D721Med (cell line): ENCODE measurements around the gene EMP2.

ENCODE experiments used
- DNase-seq: peaks from one replicate; pipeline ENCODE4 v3.0.0; 2011; ENCODE audit warnings: low spot score; ENCODE audit not compliant: insufficient read length
- FAIRE-seq: peaks from 2 replicates; lab custom pipeline; 2011; peaks lifted over from hg19 to GRCh38; lab: Jason Lieb, UNC
- TF ChIP-seq, protein P1 (sequence below): IDR thresholded peaks from 2 replicates; pipeline ENCODE4 v1.5.1; 2012; ENCODE audit warnings: mild to moderate bottlenecking, control low read depth; ENCODE audit not compliant: insufficient read depth; ENCODE audit errors: missing control alignments

Gene EMP2

DNA sequence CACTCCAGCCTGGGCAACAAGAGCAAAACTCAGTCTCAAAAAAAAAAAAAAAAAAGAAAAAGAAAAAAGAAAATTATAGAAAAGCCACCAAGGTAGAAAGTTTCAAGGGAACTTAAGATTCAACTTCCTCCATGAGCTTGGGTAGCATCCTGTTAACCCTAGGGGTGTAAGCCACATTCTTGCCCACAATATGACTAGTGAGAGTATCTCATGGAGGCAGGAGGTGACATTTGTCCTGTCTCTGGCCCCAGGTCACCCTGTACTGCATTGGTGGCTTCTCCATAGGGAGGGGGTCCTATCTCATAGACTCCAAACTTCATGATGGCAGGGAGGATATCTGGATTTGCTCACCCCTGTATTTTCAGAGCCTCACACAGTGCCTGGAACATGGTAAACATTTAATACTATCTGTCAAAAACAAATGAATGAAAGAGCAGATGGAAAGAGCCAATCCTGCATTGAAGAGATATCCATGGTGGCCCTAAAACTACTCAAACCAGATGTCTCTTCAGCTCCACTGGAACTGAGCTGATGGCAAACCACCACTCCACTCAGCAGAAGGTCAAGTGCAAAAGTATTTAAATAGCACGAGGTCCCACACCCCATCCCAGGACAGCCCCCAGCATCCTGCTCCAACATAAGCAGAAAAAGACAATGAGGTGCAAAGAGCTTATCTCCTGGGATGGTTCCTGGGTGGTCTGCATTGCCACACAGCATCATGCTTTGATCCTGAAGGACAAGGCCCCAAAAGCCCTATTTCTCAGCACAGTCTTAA is 50.3 kb downstream of the EMP2 start:
- TF ChIP-seq, protein P1, sequence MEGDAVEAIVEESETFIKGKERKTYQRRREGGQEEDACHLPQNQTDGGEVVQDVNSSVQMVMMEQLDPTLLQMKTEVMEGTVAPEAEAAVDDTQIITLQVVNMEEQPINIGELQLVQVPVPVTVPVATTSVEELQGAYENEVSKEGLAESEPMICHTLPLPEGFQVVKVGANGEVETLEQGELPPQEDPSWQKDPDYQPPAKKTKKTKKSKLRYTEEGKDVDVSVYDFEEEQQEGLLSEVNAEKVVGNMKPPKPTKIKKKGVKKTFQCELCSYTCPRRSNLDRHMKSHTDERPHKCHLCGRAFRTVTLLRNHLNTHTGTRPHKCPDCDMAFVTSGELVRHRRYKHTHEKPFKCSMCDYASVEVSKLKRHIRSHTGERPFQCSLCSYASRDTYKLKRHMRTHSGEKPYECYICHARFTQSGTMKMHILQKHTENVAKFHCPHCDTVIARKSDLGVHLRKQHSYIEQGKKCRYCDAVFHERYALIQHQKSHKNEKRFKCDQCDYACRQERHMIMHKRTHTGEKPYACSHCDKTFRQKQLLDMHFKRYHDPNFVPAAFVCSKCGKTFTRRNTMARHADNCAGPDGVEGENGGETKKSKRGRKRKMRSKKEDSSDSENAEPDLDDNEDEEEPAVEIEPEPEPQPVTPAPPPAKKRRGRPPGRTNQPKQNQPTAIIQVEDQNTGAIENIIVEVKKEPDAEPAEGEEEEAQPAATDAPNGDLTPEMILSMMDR = no peak
- DNase-seq (no peak), FAIRE-seq (no peak)

DNA sequence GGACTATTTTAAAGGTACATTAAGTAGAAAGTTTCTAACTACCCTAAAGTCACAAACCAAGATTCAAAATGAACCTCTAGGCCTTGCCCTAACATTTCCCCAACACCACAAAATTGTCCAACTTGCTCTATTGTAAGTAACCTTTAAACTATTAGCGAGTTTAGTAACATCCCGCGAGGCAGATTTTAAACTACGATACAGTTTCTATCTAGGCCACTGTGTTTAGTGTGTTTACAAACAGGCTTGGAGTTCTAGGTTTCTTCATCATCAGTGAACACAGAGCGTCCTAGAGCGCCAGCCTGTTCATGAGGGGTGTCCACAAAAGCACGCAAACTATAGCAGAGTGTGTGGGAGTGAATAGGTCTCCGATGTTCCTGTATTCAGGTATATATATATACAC is 51.8 kb downstream of the EMP2 start:
- TF ChIP-seq, protein P1 = no peak
- no peak for DNase-seq
- FAIRE-seq = no peak

DNA sequence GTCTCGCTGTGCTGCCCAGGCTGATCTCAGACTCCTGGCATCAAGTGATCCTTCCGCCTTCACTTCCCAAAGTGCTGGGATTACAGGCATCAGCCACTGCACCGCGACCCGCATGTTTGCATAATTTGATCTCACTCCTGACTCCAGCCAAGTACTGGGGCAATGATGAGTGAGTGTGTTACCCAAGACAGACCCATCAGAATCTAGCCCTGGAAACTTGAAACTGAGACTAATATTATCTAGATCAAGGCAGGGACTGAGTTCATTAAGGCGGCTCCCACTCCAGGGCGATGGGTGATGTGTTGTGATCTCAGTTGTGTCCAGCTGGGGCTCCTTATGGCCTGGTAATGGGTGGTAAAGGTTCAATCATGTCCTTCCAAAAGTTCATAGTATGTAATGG is 53.4 kb downstream of the EMP2 start:
- TF ChIP-seq, protein P1 = no peak
- FAIRE-seq (no peak), DNase-seq (no peak)

DNA sequence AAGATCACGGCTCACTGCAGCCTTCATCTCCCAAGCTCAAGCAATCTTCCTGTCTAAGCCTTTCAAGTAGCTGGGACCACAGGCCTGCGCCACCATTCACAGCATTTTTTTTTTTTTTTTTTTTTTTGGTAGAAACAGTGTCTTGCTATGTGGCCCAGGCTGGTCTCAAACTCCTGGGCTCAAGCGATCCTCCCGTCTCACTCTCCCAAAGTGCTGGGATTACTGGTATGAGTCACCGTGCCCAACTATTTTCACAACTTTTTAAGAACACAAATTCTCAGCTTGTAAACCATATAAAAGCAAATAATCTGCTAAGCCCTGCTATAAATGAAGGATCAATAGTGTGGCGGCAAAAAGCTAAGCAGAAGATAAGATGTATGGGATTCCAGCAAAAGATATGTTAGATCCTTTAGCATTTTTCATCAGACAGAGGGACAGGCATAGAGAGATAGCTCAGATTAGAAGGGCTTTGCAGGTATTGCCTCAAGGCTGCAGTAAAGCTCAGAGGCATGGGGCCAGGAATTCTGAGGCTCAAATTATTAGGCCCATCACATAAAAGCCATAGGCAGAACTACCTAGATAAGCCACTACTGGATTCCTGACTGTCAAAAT is 55.1 kb downstream of the EMP2 start:
- no peak for FAIRE-seq
- no peak for DNase-seq
- TF ChIP-seq, protein P1 = no peak

DNA sequence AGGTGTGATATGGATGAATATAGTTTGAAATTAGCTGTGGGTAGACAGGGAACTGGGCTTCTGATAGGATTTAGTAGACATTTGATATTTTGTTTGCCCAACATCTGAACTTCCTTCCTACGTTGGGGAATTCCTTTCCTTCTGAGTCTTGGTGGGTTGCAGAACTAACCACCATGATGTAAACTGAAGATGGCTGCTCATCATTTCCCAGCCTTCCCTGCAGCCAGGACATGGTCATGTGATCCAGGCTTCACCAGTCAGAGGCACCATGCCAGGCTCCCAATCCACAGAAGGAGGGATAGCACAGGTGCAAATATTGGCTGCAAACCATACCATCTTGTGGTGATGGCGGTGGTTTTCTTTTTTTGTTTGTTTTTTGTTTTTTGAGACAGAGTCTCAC is 57.4 kb downstream of the EMP2 start:
- TF ChIP-seq, protein P1 = no peak
- DNase-seq = no peak
- no peak for FAIRE-seq

DNA sequence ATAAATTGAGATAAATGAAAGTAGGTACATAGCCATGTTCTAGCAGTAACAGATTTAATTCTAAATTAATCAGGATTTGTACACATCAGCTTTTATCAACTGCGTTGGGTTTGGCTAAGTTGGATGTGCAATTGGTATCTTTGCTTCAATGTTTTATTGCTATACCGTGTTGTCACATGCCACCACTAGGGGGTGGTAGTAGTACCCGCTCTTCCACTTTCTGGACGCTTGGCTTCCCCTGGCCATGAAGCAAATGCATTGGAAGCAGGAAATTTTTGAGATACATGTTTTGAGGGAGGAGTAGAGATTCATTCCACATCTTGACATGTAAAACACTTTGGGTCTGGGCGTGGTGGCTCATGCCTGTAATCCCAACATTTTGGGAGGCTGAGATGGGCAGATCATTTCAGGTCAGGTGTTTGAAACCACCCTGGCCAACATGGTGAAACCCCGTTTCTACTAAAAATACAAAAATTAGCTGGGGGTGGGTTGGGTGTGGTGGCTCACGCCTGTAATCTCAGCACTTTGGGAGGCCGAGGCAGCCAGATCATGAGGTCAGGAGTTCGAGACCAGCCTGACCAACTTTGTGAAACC is 58.6 kb downstream of the EMP2 start:
- FAIRE-seq (no peak), DNase-seq (no peak)
- TF ChIP-seq, protein P1 = peak; percentile 89
